Osteoblast (primary cell): ENCODE measurements around the gene MEIOSIN. TPM values are rescaled to one million over a fixed set of nuclear protein-coding genes. Genes with fewer than 3 reads are reported as not detected.
"Not testable (repeated sequence)": the region's sequence is repeated elsewhere in the genome, so short reads cannot be mapped to it uniquely, and the experiment has no call there.

Experiments used
- DNase-seq: peaks from one replicate; pipeline ENCODE4 v3.0.0; 2011; ENCODE audit warnings: low spot score, mixed read lengths; ENCODE audit not compliant: insufficient read length; ENCODE audit errors: missing footprints
- H2AFZ ChIP-seq: 2 replicates; pipeline ENCODE4 v1.6.0; 2011; ENCODE audit warnings: mild to moderate bottlenecking, low read length
- H3K27ac ChIP-seq: 2 replicates; pipeline ENCODE4 v1.5.1; 2011; ENCODE audit warnings: mild to moderate bottlenecking, low read depth, low read length, moderate library complexity
- H3K27me3 ChIP-seq: 2 replicates; pipeline ENCODE4 v1.6.0; 2012; ENCODE audit warnings: mild to moderate bottlenecking, control low read depth, inconsistent platforms, low read length, moderate library complexity; ENCODE audit not compliant: insufficient read depth
- H3K36me3 ChIP-seq: 2 replicates; pipeline ENCODE4 v1.5.1; 2011; ENCODE audit warnings: mild to moderate bottlenecking, low read length, control low read depth, moderate library complexity; ENCODE audit not compliant: insufficient read depth
- H3K4me1 ChIP-seq: 2 replicates; pipeline ENCODE4 v1.5.1; 2011; ENCODE audit warnings: mild to moderate bottlenecking, low read length, control low read depth, moderate library complexity; ENCODE audit not compliant: insufficient read depth
- H3K4me2 ChIP-seq: 2 replicates; pipeline ENCODE4 v1.6.0; 2011; ENCODE audit warnings: mild to moderate bottlenecking, low read length; ENCODE audit not compliant: insufficient read depth
- H3K4me3 ChIP-seq: fragments of 200-600 bp; sonication (generic); 3 replicates; pipeline ENCODE4 v1.5.1; 2012; ENCODE audit warnings: mild to moderate bottlenecking, low read length, inconsistent platforms; ENCODE audit not compliant: insufficient read depth
- H3K79me2 ChIP-seq: 2 replicates; pipeline ENCODE4 v1.6.0; 2012; ENCODE audit warnings: mild to moderate bottlenecking, low read length, control low read depth, inconsistent platforms; ENCODE audit not compliant: insufficient read depth
- H3K9me3 ChIP-seq: 2 replicates; pipeline ENCODE4 v1.5.1; 2011; ENCODE audit warnings: low read depth, low read length, control low read depth
- H4K20me1 ChIP-seq: 2 replicates; pipeline ENCODE4 v1.6.0; 2012; ENCODE audit warnings: mild to moderate bottlenecking, low read length, control low read depth; ENCODE audit not compliant: insufficient read depth
- total RNA-seq: library from RNA; depleted of rRNA; stranded (reverse); fragments of >200 nt; gene quantifications from 2 replicates; pipeline ENCODE4 v1.2.3, GENCODE V29; 2012
- TF ChIP-seq, protein P1 (sequence below): IDR thresholded peaks from 2 replicates; pipeline ENCODE4 v1.5.1; 2011; ENCODE audit warnings: mild to moderate bottlenecking, low read depth, low read length, moderate library complexity; ENCODE audit errors: extremely low read depth

The MEIOSIN gene
- total RNA-seq, 1 donor, result not detected

DNA sequence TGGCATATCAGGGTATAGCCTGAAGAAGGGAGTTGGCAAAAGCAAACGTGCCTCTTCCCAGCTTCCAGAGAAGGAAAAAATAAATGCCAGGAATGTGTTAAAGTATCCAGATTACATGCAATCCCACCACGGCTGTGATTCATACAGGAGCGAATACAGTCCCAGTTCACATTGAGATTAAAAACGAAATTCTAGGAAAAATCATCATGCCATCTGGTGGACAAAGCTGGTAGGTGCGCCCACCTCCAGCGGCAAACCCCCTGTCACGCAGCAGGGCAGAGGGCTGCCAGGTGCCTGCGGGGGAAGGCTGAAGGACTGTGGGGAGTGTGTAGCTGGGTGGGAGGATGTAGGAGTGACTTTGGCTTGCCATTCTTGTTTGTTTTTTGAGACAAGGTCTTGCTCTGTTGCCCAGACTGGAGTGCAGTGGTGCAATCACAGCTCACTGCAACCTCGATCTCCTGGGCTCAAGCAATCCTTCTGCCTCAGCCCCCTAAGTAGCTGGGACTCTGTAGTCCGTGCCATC lies 65.8 kb downstream of the MEIOSIN start:
- no peaks in the 10 kb centered on the region for H3K79me2 ChIP-seq
- no peaks in the 10 kb centered on the region for H3K27me3 ChIP-seq
- H3K27ac ChIP-seq, result no peak overlapping the region
- H2AFZ ChIP-seq, result peak overlapping the region; percentile 20
- no peaks in the 10 kb centered on the region for H3K9me3 ChIP-seq
- peaks cover 13% of the 10 kb centered on the region for H3K4me1 ChIP-seq
- peak; percentile 98 for DNase-seq
- no peaks in the 10 kb centered on the region for H4K20me1 ChIP-seq
- no peak overlapping the region for H3K4me3 ChIP-seq
- peak overlapping the region; percentile 54 for H3K4me2 ChIP-seq
- H3K36me3 ChIP-seq, result no peaks in the 10 kb centered on the region
- TF ChIP-seq, protein P1, sequence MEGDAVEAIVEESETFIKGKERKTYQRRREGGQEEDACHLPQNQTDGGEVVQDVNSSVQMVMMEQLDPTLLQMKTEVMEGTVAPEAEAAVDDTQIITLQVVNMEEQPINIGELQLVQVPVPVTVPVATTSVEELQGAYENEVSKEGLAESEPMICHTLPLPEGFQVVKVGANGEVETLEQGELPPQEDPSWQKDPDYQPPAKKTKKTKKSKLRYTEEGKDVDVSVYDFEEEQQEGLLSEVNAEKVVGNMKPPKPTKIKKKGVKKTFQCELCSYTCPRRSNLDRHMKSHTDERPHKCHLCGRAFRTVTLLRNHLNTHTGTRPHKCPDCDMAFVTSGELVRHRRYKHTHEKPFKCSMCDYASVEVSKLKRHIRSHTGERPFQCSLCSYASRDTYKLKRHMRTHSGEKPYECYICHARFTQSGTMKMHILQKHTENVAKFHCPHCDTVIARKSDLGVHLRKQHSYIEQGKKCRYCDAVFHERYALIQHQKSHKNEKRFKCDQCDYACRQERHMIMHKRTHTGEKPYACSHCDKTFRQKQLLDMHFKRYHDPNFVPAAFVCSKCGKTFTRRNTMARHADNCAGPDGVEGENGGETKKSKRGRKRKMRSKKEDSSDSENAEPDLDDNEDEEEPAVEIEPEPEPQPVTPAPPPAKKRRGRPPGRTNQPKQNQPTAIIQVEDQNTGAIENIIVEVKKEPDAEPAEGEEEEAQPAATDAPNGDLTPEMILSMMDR, result peak; percentile 82

DNA sequence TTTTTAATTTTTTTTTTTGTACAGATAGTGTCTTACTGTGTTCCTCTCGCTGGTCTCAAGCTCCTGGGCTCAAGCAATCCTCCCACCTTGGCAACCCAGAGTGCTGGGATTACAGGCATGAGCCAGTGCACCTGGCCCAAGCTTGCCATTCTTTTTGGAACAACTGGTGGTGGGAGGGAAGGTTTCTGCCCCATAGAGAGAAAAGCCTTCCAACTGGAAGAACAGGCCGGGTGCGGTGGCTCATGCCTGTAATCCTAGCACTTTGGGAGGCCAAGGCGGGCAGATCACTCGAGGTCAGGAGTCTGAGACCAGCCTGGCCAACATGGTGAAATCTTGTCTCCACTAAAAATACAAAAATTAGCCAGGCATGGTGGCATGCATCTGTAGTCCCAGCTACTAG lies 66.3 kb downstream of the MEIOSIN start:
- not testable (repeated sequence) for H3K9me3 ChIP-seq, H3K4me2 ChIP-seq, H2AFZ ChIP-seq, H3K27me3 ChIP-seq, DNase-seq, H3K79me2 ChIP-seq, H3K4me3 ChIP-seq, H3K36me3 ChIP-seq, H3K27ac ChIP-seq, H4K20me1 ChIP-seq
- H3K4me1 ChIP-seq, result peaks cover 13% of the 10 kb centered on the region

DNA sequence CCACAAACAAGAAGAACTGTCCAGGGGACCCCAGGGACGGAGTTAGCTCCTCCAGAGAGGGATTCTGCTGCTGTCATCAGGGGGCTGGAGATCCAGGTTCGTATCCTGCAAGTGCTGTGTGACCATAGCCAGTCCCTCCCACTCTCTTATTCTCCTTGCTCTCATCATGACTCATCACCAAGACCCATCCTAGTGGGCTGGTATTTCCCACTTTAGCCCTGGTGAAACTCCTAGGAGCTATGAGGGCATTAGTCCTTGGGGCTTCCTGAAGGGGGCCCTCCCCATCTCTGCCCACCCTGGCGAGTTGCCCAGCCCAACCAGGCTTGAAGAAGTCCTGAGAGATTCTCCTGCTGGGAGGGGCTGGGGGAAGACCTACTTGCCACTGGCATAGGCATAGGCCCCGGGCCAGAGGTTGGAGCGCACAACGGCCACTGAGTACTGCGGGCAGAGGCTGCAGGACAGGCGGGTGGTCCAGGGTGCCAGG lies 66.9 kb downstream of the MEIOSIN start:
- no peaks in the 10 kb centered on the region for H4K20me1 ChIP-seq
- no peaks in the 10 kb centered on the region for H3K79me2 ChIP-seq
- H3K27me3 ChIP-seq, result no peaks in the 10 kb centered on the region
- H3K4me2 ChIP-seq, result no peak overlapping the region
- peak; percentile 91 for DNase-seq
- no peaks in the 10 kb centered on the region for H3K9me3 ChIP-seq
- TF ChIP-seq, protein P1, result no peak
- H2AFZ ChIP-seq, result no peak overlapping the region
- H3K4me3 ChIP-seq, result no peak overlapping the region
- H3K4me1 ChIP-seq, result peaks cover 13% of the 10 kb centered on the region
- H3K27ac ChIP-seq, result no peak overlapping the region
- no peaks in the 10 kb centered on the region for H3K36me3 ChIP-seq

DNA sequence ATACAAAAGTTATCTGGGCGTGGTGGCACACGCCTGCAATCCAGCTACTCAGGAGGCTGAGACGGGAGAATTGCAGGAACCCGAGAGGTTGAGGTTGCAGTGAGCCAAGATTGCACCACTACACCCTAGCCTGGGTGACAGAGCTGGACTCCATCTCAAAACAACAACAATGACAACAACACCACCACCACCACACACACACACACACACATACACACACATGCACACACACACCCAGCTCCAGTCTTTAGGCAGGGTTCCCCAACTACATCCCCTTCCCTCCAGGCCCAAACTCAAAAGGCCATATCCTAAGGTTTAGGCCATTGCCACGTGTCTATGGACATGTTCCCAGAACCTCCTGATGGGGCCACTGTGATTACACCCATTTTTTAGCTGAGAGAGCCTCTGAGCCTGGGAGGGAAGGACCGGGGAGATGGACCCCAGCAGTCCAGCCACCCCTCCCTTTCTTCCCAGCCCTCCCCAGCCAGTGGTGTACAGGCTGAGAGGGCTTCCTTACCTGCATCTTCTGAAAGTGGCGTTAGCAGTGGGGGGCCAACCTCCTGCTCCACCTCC lies 68.5 kb downstream of the MEIOSIN start:
- TF ChIP-seq, protein P1, result no peak
- H3K27ac ChIP-seq, result no peak overlapping the region
- peaks cover 13% of the 10 kb centered on the region for H3K4me1 ChIP-seq
- no peaks in the 10 kb centered on the region for H3K36me3 ChIP-seq
- DNase-seq, result peak; percentile 68
- H2AFZ ChIP-seq, result no peak overlapping the region
- no peaks in the 10 kb centered on the region for H3K27me3 ChIP-seq
- H3K4me2 ChIP-seq, result no peak overlapping the region
- no peaks in the 10 kb centered on the region for H3K79me2 ChIP-seq
- no peaks in the 10 kb centered on the region for H3K9me3 ChIP-seq
- no peaks in the 10 kb centered on the region for H4K20me1 ChIP-seq
- no peak overlapping the region for H3K4me3 ChIP-seq
